Amygdala (tissue), 56 donors: ENCODE data around the gene PIAS4.
"Not testable (repeated sequence)": the region's sequence is repeated elsewhere in the genome, so short reads cannot be mapped to it uniquely, and the experiment has no call there.

ENCODE experiments used
- DNase-seq, 56 donors: peaks; one replicate each; lab custom pipeline; 2025; lab: John Stamatoyannopoulos, UW

The PIAS4 gene

GRCh38 chr19:3987619-3988371, 19.7 kb upstream of the PIAS4 start:
- peak in 49 of 56 donors; percentile 21 to 86 (median 55) for DNase-seq

GRCh38 chr19:3990815-3991117, 16.8 kb upstream of the PIAS4 start:
- DNase-seq: no peak

- no peak for DNase-seq
Measured at GRCh38 chr19:3995607-3996006, 11.9 kb upstream of the PIAS4 start.

- DNase-seq: not testable (repeated sequence)
Measured at GRCh38 chr19:3998667-3999412, 8.7 kb upstream of the PIAS4 start.

- not testable (repeated sequence) for DNase-seq
Measured at GRCh38 chr19:4000798-4001197, 6.7 kb upstream of the PIAS4 start.

- not testable (repeated sequence) for DNase-seq
Measured at GRCh38 chr19:4005436-4005835, 2.1 kb upstream of the PIAS4 start.

- no peak for DNase-seq
Measured at GRCh38 chr19:4007836-4008539, 452 bp downstream of the PIAS4 start.

- DNase-seq: no peak
Measured at GRCh38 chr19:4009990-4010807, 2.7 kb downstream of the PIAS4 start.

- no peak for DNase-seq
Measured at GRCh38 chr19:4010808-4011110, 3.2 kb downstream of the PIAS4 start.

- DNase-seq: not testable (repeated sequence)
Measured at GRCh38 chr19:4011430-4011829, 3.9 kb downstream of the PIAS4 start.

- no peak for DNase-seq
Measured at GRCh38 chr19:4012092-4012974, 4.8 kb downstream of the PIAS4 start.

GRCh38 chr19:4012975-4013634, 5.6 kb downstream of the PIAS4 start:
- no peak for DNase-seq

- DNase-seq: peak in 21 of 56 donors; percentile 7 to 68 (median 34)
Measured at GRCh38 chr19:4013886-4014540, 6.5 kb downstream of the PIAS4 start.

- no peak for DNase-seq
Measured at GRCh38 chr19:4014541-4015491, 7.3 kb downstream of the PIAS4 start.

GRCh38 chr19:4015705-4016402, 8.3 kb downstream of the PIAS4 start:
- DNase-seq: no peak

GRCh38 chr19:4016486-4016885, 8.9 kb downstream of the PIAS4 start:
- DNase-seq: peak in 52 of 56 donors; percentile 32 to 92 (median 73)
